Panc1 (cell line): Measurements from ENCODE around the gene KRT34. TPM values are rescaled to one million over a fixed set of nuclear protein-coding genes. Genes with fewer than 3 reads are reported as not detected.

Experiments used
- ATAC-seq: fragments of 200-7000 bp; cut with Tn5 transposase; 2 replicates; pipeline ENCODE4 v1.9.1; 2020; ENCODE audit warnings: mild to moderate bottlenecking, moderate library complexity
- BruUV-seq: library from RNA; stranded (reverse); fragments of 400-500 nt; replicated peaks from 2 replicates; lab custom pipeline; 2021; lab: Mats Ljungman, UMichigan
- CTCF ChIA-PET: fragments of 300-600 bp; sonication (Branson Sonifier 250); formaldehyde crosslinking; loops from one replicate; lab custom pipeline; 2022; ENCODE audit warnings: antibody characterized with exemption; lab: Charles Lee
- POLR2A ChIA-PET: fragments of 300-600 bp; sonication (Branson Sonifier 250); formaldehyde crosslinking; loops from one replicate; lab custom pipeline; 2022; ENCODE audit warnings: antibody characterized with exemption; lab: Charles Lee
- DNase-seq: peaks from one replicate; pipeline ENCODE4 v3.0.0-alpha.2; 2010; ENCODE audit warnings: low read depth, low spot score
- H3K27ac ChIP-seq: 2 replicates; pipeline ENCODE4 v1.5.1; 2011; ENCODE audit warnings: mild to moderate bottlenecking, low read length, inconsistent platforms
- H3K27me3 ChIP-seq: fragments of 200-500 bp; sonication (Bioruptor generic); 2 replicates; pipeline ENCODE4 v1.6.0; 2014; ENCODE audit warnings: low read length, inconsistent platforms; ENCODE audit not compliant: control insufficient read depth, insufficient read depth
- H3K36me3 ChIP-seq: fragments of 200-500 bp; sonication (Bioruptor generic); 2 replicates; pipeline ENCODE4 v1.5.1; 2014; ENCODE audit warnings: inconsistent platforms, mild to moderate bottlenecking, low read length, moderate library complexity; ENCODE audit not compliant: control insufficient read depth, insufficient read depth
- H3K4me1 ChIP-seq: 2 replicates; pipeline ENCODE4 v1.5.1; 2011; ENCODE audit warnings: inconsistent platforms, mild to moderate bottlenecking, low read length, moderate library complexity; ENCODE audit not compliant: control insufficient read depth, insufficient read depth
- H3K4me3 ChIP-seq, 2 experiments: 2 replicates each; pipeline ENCODE4 v1.5.1; 2011 to 2012; ENCODE audit warnings: low read depth in 2 of 2, low read length in 2 of 2, mild to moderate bottlenecking in 2 of 2, inconsistent platforms in 1 of 2, moderate library complexity in 1 of 2
- H3K9me3 ChIP-seq: fragments of 200-500 bp; sonication (Bioruptor generic); 2 replicates; pipeline ENCODE4 v1.5.1; 2014; ENCODE audit warnings: low read depth, mild to moderate bottlenecking, inconsistent platforms, low read length, moderate library complexity; ENCODE audit not compliant: control insufficient read depth, insufficient read depth
- CTCF ChIP-seq: fragments of 450-650 bp; IDR thresholded peaks from 2 replicates; pipeline ENCODE4 v1.5.1; 2017; ENCODE audit warnings: mild to moderate bottlenecking
- POLR2AphosphoS5 ChIP-seq: IDR thresholded peaks from 2 replicates; pipeline ENCODE4 v1.6.1; 2012; ENCODE audit warnings: mild to moderate bottlenecking, low read depth, low read length, moderate library complexity
- REST ChIP-seq, 2 experiments: IDR thresholded peaks; 2 replicates each; pipeline ENCODE4 v1.6.1; 2011 to 2012; ENCODE audit warnings: low read depth in 2 of 2, control low read depth in 1 of 2, low read length in 1 of 2, mild to moderate bottlenecking in 1 of 2, moderate library complexity in 1 of 2; ENCODE audit not compliant: insufficient read depth in 1 of 2
- SIN3A ChIP-seq: IDR thresholded peaks from 2 replicates; pipeline ENCODE4 v1.6.1; 2012; ENCODE audit warnings: low read depth, mild to moderate bottlenecking, low read length, moderate library complexity, borderline replicate concordance; ENCODE audit not compliant: insufficient read depth
- TCF7L2 ChIP-seq: IDR thresholded peaks from 2 replicates; pipeline ENCODE4 v1.6.1; 2011; ENCODE audit warnings: mild to moderate bottlenecking, low read depth, low read length, inconsistent platforms
- in situ Hi-C: cut with HindIII; loops from 2 replicates; pipeline ENCODE4 v1.10.0; 2016; ENCODE audit warnings: low sequenced_read_pairs, low pct_unique_long_range_greater_than_20kb
- intact Hi-C: fragments of 100-400 bp; cut with micrococcal nuclease; formaldehyde crosslinking; loops from one replicate; pipeline ENCODE4 v1.10.0; 2022; ENCODE audit not compliant: unreplicated experiment
- total RNA-seq: library from RNA; stranded (reverse); gene quantifications from one replicate; pipeline ENCODE4 v1.2.1, GENCODE V29; 2021; ENCODE audit not compliant: unreplicated experiment

Gene KRT34
- total RNA-seq, 1 experiment from 2014 or later = not detected

GRCh38 chr17:41419716-41420115, 37.6 kb upstream of the KRT34 start:
- ChIA-PET CTCF (no interaction called here), POLR2A (no interaction called here)
- H3K27ac ChIP-seq = no peak overlapping the region
- in situ Hi-C loops = no loop called here
- TF ChIP-seq TCF7L2 = no peak
- no peaks in the 10 kb centered on the region for H3K9me3 ChIP-seq
- BruUV-seq = no TSS peak
- intact Hi-C loops = no loop called here
- no peak overlapping the region for H3K4me3 ChIP-seq
- no peak for DNase-seq
- ATAC-seq = no peak
- no peaks in the 10 kb centered on the region for H3K27me3 ChIP-seq
- H3K36me3 ChIP-seq = no peaks in the 10 kb centered on the region
- H3K4me1 ChIP-seq = peaks cover 12% of the 10 kb centered on the region; the same call in 1 of the 2 replicates

GRCh38 chr17:41418116-41418860, 36.2 kb upstream of the KRT34 start:
- H3K4me3 ChIP-seq = no peak overlapping the region
- POLR2A ChIA-PET = interaction anchor here (0.6 kb wide), 1 partner anchor 802 kb away, joined by 3 read pairs; no protein-coding TSS in a partner anchor
- intact Hi-C loops = no loop called here
- DNase-seq (no peak), ATAC-seq (no peak)
- no peaks in the 10 kb centered on the region for H3K27me3 ChIP-seq
- TF ChIP-seq POLR2AphosphoS5 = no peak
- TF ChIP-seq REST (IDR thresholded peaks at IDR 0.05; ENCODE audit: insufficient read depth in 1 of 2, low read depth in 2 of 2, low read length in 1 of 2) = no peak
- TF ChIP-seq SIN3A = no peak
- no peak for TF ChIP-seq TCF7L2
- no peak for TF ChIP-seq CTCF
- no peak overlapping the region; the same call in 1 of the 2 replicates for H3K27ac ChIP-seq
- H3K36me3 ChIP-seq = no peaks in the 10 kb centered on the region
- no TSS peak for BruUV-seq
- in situ Hi-C loops = no loop called here
- CTCF ChIA-PET = interaction anchor here (1.1 to 1.6 kb wide), 2 partner anchors 8 to 12 kb away, joined by 4 read pairs; no protein-coding TSS in a partner anchor
- no peaks in the 10 kb centered on the region for H3K9me3 ChIP-seq
- peaks cover 14% of the 10 kb centered on the region; the same call in 1 of the 2 replicates for H3K4me1 ChIP-seq

- Histone ChIP-seq H3K27ac (peak overlapping the region; percentile 45; the same call in 1 of the 2 replicates), H3K36me3 (no peaks in the 10 kb centered on the region), H3K4me1 (peaks cover 17% of the 10 kb centered on the region; the same call in 1 of the 2 replicates), H3K4me3 (no peak overlapping the region), H3K27me3 (no peaks in the 10 kb centered on the region), H3K9me3 (no peaks in the 10 kb centered on the region)
- CTCF ChIA-PET = interaction anchor here (0.5 to 1.6 kb wide), 3 partner anchors 9 to 78 kb away, joined by 4 read pairs; no protein-coding TSS in a partner anchor
- in situ Hi-C loops (no loop called here), intact Hi-C loops (no loop called here)
- POLR2A ChIA-PET = interaction anchor here (0.6 kb wide), 1 partner anchor 801 kb away, joined by 3 read pairs; no protein-coding TSS in a partner anchor
- TF ChIP-seq SIN3A (no peak), CTCF (peak; percentile 65)
- DNase-seq (no peak), ATAC-seq (peak; percentile 75)
- BruUV-seq = no TSS peak
These were observed 35.5 kb upstream of the KRT34 start for GRCh38 chr17:41417576-41418015.
